ENCODE results near the gene HPSE2. TPM values are rescaled to one million over a fixed set of nuclear protein-coding genes. Genes with fewer than 3 reads are reported as not detected.

Gene HPSE2
- total RNA-seq, 1 experiment from 2014 or later, result 0.05 TPM

- Histone ChIP-seq H3K4me2 (ENCODE audit: low read length) (no peak overlapping the region), H3K9me2 (ENCODE audit: insufficient read depth) (no peaks in the 10 kb centered on the region), H2AFZ (ENCODE audit: low read depth, low read length, poor library complexity, severe bottlenecking) (no peak overlapping the region), H3K79me2 (ENCODE audit: insufficient read depth, low read length) (no peaks in the 10 kb centered on the region), H3K9ac (ENCODE audit: low read length) (no peak overlapping the region), H3K27ac (ENCODE audit: low read depth, low read length) (no peak overlapping the region), H4K20me1 (ENCODE audit: insufficient read depth) (no peaks in the 10 kb centered on the region), H3K4me1 (ENCODE audit: control insufficient read depth in 1 of 2, insufficient read depth in 2 of 2, low read length in 2 of 2) (no peaks in the 10 kb centered on the region), H3K9me3 (ENCODE audit: control insufficient read depth in 1 of 2, insufficient read depth in 1 of 2, low read depth in 1 of 2, low read length in 2 of 2) (no peaks in the 10 kb centered on the region), H3K4me3 (replicated peaks in 1 of 2; ENCODE audit: low read depth in 1 of 2, low read length in 2 of 2) (no peak overlapping the region), H3K36me3 (ENCODE audit: control insufficient read depth in 1 of 2, insufficient read depth in 2 of 2, low read length in 2 of 2) (no peaks in the 10 kb centered on the region), H3K27me3 (ENCODE audit: insufficient read depth, low read length) (peaks cover 32% of the 10 kb centered on the region; the same call in 1 of the 2 replicates)
- intact Hi-C loops (cut with micrococcal nuclease), result no loop called here
- BruUV-seq (replicated peaks), result no TSS peak
- ATAC-seq (peak; percentile 72), DNase-seq (ENCODE audit: low read depth, low spot score) (no peak)
- RAD21 ChIA-PET (ENCODE audit: low non-redundant PET in 1 of 2, low total read pairs in 2 of 2, uncharacterized antibody in 2 of 2, unreplicated experiment in 2 of 2), result no interaction called here
- CTCF ChIA-PET, result no interaction called here
- POLR2A ChIA-PET, result no interaction called here
- TF ChIP-seq ZNF274 (IDR thresholded peaks at IDR 0.05; ENCODE audit: low read depth, low read length) (no peak), CTCF (IDR thresholded peaks at IDR 0.05 in 2 of 3, conservative IDR thresholded peaks at IDR 0.05 in 1 of 3; ENCODE audit: borderline replicate concordance in 1 of 3, insufficient read depth in 1 of 3, low read depth in 2 of 3, low read length in 2 of 3) (0 out of 6 replicates have a peak, but pooled peaks of 2 of the 3 experiments have one; percentile 9 to 15), TCF7L2 (IDR thresholded peaks at IDR 0.05; ENCODE audit: borderline replicate concordance, extremely low read depth, insufficient read depth, insufficient read length) (no peak), ATF3 (IDR thresholded peaks at IDR 0.05) (no peak), POLR2AphosphoS5 (IDR thresholded peaks at IDR 0.05; ENCODE audit: low read depth, low read length) (no peak), RAD21 (IDR thresholded peaks at IDR 0.05; ENCODE audit: low read depth) (no peak)
These were observed 699.1 kb downstream of the HPSE2 start for GRCh38 chr10:98536551-98536950.

Measured in HCT116 (cell line).